GM12864 (cell line): ENCODE results near the gene MVB12B.

Source experiments
- DNase-seq: peaks from one replicate; pipeline ENCODE4 v3.0.0-alpha.2; 2011; ENCODE audit warnings: low read depth
- H3K4me3 ChIP-seq: 2 replicates; pipeline ENCODE4 v1.5.1; 2011; ENCODE audit warnings: mild to moderate bottlenecking, low read depth, low read length, control low read depth
- CTCF ChIP-seq: IDR thresholded peaks from 2 replicates; pipeline ENCODE4 v1.5.1; 2011; ENCODE audit warnings: low read depth, mild to moderate bottlenecking, moderate library complexity, low read length, control low read depth, inconsistent platforms; ENCODE audit errors: missing control alignments

The MVB12B gene

DNA sequence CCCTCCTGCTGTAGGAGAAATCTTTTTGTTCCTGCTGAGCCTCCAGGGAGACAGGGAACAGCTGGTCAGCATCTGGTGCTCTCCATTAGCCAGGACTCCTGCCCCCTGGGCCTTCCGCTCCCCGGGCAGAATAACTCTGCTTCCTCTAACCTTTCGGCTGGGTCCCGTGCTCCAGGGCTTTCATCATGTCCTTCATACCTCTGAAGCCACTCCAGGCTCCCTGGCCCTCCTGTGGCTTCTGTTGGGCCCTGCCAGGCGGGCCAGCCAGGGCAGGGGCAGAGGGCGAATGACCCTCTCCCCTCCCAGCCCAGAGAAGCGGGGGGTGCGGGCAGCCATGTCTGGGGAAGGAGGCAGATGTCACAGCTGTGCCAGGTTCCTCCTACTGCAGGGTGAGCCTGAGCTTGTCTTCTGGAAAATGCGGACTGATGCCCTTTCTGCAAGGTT lies 205.4 kb downstream of the MVB12B start:
- H3K4me3 ChIP-seq, result no peak overlapping the region
- no peak for DNase-seq

DNA sequence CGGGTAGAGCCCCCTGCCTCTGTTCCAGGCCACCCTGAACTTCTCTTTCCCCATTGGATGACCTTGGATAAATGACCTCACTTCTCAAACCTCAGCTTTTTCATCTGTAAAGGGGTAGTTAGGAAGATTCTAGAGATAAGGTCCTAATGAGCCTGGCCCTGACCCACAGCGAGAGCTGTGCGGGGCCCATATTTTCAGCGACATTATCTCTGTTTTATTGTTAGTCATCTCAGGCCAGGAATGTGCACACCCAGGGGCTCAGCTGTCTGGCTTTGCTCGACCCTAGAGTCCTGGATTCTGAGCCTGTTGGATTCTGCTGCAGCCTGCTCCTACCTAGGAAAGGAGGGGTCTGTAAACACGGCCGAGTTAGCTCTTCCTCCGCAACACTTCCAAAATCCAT lies 205.9 kb downstream of the MVB12B start:
- no peak for DNase-seq
- no peak for TF ChIP-seq CTCF
- H3K4me3 ChIP-seq, result no peak overlapping the region

More for the DNA sequence above, 205.4 kb downstream of the MVB12B start:
- TF ChIP-seq CTCF, result no peak

DNA sequence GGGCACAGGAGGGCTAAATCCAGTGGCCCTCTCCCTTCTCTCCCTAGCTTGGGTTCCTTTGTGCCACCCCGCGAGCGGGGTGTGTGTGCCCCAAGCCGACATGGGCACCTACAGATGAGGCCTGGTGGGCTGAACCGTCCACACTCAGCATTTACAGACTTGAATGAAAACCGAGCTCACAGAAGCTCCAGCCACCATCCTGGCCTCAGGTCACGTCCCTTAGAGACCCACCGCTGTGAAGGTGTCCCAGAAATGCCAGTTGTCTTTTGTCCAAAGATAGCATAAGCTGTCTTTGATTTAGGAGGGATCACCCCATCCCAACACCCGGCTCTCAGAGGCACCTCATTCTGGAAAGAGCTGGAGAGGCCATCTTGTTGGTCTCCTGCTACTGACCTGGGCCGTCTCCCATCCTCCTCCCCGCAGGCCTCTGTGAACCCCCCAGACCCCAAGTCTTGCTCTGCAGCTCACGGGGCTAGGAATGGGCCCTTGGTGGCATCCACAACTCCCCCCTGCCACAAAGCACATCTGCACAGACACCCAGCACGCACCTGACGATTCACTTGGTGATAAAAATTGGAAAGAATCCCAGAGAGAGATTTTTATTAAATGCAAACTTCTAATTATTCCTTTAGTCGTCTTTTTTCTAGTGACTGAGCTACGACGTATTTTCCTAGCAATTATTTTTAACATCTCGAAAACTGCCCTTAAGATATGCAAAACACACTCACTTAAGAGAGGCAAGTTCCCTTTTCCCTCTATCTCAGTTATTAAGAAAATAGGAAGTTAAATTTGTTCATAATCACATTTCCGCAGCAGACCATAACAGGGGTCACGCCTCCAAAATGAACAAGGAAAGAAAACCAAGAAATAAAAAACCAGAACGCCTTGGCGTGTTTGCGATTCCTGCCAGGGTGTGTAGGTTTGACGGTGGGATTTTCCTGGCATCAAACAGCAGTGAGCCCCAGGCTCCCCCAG lies 206.6 kb downstream of the MVB12B start:
- no peak for DNase-seq
- no peak overlapping the region for H3K4me3 ChIP-seq
- TF ChIP-seq CTCF, result no peak

GRCh38 chr9:126533926-126534310 lies 207.3 kb downstream of the MVB12B start:
- DNase-seq, result no peak
- no peak overlapping the region for H3K4me3 ChIP-seq
- TF ChIP-seq CTCF, result no peak

DNA sequence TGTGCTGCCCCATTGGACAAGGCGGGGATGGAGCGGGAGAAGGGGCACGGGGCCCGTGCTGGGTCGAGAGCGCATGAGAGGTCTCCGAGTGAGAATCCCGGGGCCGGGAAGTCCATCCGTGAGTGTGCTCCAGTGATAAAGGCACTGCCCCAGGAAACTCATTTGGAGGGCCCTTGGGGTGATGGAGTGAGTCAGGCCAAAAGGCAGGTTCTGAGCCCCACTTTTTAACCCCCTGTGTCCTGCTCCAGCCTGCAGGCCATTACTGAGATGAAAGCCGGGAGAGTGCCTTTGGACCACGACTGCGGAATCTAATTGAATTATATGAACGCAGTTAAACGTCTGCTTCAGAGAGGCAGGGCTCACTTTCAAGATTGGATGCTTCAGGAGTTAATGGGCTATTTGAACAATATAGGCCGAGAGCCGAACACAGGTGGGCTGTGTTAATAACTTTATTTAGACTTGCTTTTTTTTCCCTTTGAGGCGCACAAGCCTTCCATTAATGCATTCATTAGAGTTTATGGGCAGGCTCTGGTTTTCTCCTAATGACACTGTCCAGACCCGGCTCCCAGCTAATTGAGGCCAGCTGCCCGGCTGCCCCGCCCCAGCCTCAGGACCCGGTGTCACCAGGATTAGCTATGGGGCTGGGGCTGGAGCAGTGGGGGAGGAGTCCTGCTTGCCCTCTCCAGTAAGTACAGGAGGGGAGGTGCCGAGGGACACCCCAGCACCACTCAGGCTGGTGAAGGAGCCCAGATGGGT lies 208.0 kb downstream of the MVB12B start:
- TF ChIP-seq CTCF, result no peak
- no peak for DNase-seq
- H3K4me3 ChIP-seq, result no peak overlapping the region

DNA sequence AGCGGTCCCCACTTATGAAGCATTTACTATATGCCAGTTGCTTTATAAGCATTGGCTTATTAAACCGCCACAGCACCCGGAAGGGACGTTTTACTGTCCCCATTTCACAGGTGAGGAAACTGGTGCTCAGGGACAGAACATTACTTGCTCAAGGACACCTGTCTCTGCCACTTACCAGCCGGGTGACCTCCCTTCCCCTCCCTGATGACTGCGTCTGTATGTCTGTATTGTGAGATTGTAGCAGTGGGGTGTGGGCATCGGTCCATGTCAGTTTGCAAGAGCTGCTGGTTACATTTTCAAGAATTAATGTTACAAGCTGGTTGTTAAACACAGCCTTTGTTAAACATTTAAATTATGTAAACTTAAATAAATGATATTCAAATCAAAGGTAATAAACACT lies 209.5 kb downstream of the MVB12B start:
- DNase-seq, result no peak
- no peak overlapping the region for H3K4me3 ChIP-seq
- no peak for TF ChIP-seq CTCF
